GM18868 (cell line): ENCODE data around the gene PLCB4.

Source experiments
- ATAC-seq: cut with Tn5 transposase; IDR thresholded peaks from one replicate; pipeline ENCODE4 v1.9.1; 2021; ENCODE audit warnings: mild to moderate bottlenecking, moderate library complexity; ENCODE audit not compliant: unreplicated experiment

Gene PLCB4

DNA sequence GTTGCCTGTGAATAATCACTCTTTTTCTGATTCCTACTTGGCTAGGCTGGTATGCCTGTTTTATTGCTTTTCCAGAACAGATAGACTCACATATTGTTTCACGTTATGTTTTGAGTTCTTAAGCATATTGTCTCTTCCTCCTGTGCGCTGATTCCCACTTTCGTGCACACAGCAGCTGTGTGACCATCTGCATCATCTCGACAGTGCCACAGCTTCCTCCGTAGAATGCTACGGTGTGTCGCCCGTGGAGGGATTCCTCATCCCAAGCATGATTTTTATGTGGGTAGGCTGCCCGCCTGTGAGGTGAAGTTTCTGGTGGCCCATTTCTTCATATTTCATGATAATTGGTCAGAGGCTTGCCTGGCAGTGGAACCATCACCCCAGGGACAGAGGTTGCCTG is 31.8 kb downstream of the PLCB4 start:
- no peak for ATAC-seq

DNA sequence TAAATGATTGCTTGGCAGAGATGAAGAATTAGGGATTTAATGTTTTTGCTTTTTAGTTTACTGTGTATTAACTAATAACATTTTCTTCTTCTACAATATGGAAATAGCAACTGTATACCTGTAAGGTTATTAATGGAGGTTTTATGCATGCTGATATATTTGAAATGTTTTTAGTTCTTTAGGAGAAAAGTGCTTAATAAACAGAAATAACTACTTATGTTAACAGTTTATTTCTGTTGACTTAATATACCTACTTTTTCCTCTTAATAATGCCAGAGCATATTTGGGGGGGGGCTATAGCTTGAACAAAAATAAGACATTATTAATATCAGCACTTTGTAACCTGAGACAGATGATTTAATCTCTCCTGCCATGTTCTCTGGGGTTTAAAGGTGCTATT is 33.6 kb downstream of the PLCB4 start:
- no peak for ATAC-seq

DNA sequence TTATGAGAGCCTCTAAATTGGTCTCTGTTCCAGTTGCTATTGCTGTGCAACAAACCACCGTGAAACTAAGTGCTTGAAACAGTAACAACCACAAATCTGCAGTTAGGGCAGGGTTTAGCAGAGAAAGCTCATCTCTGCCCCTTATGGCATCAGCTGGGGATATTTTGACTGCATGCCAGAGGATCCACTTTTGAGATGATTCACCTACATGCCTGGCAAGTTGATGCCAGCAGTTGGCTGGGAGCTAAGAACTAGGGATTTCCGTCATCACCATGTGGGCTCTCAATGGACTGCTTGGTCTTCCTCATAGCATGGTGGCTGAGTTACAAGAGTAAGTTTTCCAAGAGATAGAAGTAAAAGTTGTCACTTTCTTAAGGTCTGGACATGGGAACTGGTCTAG is 35.1 kb downstream of the PLCB4 start:
- ATAC-seq = no peak

DNA sequence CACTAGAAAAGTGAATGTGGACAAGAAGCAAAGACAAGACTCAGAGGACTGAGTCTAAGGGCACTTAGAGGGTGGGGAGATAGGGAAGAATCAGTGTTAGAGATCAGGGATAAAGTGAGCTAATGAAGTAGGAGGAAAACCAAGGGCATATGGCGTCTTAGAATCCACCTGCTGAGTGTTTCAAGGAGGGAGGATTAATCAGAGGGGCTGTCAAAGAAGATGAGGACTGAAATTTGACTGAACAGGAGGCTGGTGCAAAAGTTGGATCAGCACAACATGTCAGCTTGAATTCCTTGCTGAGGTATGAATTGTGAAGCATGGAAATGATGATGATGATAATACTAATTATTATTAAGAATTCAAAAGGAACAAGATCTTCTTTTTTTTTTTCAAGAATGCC is 39.4 kb downstream of the PLCB4 start:
- ATAC-seq = no peak

DNA sequence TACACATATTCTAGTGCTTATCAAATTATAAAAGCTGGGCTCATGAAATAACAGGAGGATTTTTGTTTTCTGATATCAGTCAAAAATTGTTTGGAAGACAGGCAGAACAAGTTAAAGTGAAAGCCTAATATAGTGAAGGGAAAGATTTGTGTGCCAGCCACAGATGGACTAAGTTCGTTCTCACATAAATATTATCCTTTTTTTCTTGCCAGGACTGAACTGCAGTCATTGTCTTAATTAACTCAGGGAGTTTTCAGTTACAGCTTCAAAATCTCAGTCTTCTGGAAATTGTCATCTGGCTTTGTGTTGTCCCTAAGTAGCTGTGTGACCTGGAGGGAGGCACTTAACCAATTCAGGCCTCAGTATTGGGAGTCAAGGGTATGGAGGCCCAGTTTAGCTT is 40.7 kb downstream of the PLCB4 start:
- no peak for ATAC-seq

DNA sequence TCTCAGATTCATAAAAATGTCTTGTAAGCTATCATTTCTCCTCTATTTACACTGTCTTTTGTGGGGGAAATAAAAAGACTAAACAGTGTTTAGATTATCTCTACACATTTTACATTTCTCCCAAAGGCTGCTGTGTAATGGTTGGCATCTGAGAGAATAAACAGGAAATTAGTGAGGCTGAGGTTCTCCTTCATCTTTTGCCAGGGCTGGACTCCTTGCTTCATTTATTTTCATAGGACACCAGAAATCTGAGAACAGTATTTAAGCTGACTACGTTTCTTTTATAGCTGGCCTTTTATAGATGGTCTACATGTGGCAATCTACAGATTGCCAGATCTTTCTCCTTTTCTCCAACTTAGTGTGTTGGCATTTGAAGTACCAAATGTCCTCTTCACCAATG is 41.5 kb downstream of the PLCB4 start:
- ATAC-seq = no peak

DNA sequence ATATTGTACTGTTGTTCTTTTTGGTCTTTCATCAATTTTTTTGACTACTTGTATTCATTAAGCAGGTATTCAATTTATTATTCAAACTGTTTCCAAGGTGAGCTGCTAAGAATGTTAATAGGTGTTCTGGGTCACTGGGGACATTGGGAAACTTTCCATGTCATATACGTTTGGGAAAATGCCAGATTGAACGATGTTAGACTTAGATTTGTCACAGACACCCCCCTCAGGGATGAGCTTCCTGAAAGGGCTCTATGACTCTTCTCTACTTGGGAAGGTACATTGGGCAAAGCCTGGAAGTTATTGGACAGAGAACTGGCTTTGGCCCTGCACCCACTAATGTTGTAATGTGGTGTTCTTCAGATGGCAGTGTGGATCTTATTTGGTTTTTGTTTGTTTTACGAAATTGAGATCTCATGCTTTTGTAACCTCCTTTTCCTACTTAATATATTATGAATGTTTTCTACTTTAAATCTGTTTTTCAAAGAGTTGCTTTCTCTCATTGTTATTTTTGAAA is 42.1 kb downstream of the PLCB4 start:
- ATAC-seq = no peak

DNA sequence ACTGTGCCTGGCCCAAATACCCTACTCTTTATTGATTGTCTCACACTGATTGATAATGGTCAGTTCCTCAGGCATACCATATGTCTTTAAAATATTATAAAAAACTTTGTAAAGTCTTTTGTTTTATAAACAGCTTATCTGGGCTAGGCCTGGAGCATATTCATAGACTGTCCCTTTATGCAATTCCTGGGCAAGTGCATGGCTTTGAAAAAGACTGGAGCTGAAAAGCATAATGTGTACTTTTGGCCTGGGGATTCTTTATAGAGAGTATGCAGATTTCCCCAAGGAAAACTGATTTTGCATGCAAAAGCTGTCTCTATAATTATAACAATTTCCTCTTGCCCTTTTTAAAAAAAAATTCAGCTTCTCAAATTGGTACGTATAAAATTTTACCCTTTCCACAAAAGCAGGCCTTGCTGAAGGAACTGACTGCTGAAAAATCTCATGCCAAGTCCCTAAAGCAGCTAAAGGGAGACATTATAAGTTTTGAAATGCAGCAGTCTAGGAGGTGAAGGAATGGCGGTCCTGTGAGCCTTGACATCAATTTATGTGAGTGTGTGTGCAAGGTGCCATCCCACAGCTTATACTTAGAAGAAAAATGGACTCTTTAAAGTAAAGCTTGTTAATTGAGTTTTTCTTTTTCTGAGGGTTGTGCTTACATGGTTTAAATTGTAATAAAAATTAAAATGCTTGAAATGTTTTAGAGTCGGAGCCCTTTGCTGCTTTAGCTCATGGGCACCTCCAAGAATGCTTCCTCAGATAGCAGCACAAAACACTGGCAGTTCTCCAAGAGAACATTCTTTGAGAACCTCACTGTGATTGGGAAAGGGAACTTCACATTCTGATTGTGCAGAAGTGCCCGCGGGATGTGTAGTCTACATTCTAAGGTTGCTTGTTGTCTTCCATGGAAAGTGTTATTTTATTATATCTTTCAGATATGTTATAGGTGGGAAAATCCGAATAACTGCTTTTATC is 43.9 kb downstream of the PLCB4 start:
- no peak for ATAC-seq

DNA sequence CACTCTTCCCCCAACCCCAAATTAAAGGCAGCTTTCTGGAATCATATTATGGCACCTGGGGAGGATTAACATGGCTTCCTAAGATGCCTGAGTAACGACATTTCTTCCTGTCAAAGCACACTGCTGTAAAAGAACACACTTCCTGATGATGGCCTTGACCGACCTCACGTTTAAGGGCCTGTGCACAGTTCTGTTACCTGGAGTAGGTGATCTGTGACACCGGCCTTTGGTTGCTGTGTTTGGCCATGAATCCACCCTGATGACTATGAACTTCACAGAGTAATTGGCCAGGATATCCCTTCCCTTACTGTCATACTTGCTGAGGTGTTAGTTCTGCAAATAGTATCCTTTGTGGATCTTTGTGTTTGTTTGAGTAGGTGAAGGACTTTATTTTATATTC is 45.8 kb downstream of the PLCB4 start:
- ATAC-seq = no peak

DNA sequence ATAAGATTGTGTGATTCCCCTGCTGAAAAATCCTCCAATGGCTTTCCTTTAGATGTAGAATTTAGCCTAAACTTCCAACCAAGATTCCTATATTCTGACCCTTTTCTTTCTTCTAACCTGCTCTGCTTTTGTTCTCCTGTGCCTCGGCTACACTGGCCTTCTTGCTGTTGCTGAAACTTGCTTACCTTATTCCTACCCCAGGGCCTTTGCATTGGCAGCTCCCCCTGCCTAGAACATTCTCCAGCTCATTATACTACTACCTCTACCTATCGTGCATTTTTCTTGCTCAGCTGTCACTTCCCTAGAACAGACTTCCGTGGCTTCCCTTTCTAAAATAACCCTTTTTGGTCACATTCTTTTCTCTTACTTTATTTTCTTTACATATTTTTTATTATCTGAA is 48.7 kb downstream of the PLCB4 start:
- ATAC-seq = no peak

DNA sequence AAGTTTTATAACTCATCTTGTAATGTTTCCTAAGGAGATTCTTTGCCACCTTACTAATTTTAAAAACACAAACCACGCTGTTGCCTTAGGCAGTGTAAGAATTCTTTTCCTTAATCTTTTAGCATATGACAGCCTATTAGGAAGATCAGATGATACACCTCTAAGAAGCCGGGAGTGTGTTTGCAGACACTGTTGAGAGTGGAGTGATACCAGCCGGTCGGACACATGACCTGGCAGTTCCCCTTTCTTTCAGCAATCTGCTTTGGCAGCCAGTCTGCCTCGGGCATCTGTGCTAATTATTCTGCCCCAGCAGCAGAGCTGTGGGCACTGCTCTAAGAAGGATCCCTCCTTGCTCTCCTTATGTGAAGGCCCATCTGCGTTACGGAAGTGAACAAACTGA is 50.9 kb downstream of the PLCB4 start:
- no peak for ATAC-seq

DNA sequence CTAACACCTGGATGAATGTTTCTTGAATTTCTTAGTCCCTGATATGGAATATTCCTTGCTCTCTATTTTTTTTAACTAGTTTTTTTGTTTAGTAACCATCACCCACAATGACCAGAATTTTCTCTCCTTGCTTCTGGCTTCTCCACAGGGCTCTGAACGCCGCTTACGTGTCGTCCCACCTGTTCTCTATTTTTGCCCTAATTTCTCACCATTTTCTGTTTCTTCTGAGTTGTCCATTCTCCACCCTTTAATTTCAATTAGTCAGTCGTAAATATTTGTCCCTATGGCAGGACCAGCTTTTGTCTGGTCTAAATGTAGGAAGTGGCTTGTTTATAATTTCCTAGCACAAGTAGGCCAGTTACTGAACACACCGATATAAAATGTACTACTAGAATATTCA is 52.3 kb downstream of the PLCB4 start:
- ATAC-seq = no peak

DNA sequence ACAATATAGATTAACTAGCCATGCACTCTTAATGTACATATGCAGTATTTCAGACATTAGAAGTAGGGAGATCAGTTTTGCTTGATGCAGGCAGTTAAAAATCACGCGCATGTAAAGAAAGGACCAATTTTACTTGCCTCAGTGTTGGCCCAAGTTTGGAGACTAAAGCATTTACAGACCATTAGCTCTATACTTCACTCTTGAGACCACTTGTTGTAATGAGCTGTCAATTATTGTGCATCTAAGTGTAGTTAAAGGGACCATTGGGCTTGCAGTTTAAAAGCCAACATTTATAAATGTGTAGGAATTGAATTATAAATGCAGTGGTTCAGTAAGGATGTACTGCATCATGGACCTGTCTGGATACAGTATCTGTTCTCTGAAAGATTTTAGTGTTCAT is 53.7 kb downstream of the PLCB4 start:
- ATAC-seq = no peak

DNA sequence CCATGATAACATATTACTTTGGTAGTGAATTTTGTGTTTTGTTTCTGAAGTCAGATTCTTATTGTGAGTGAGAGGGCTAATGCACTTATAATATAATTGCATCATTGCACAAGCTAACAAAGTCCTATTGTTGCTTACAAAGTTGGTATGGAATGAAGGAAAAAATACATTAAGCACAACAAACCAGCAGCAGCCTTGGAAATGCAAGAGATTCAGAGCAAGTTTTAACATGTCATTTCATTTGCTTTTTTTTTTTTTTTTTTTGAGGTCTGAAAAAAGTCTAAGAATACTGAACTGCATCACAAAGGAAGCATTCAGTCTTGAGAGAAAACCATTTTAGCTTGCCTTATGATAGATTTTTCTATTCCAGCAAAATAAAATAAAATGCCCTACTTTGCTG is 57.6 kb downstream of the PLCB4 start:
- no peak for ATAC-seq

DNA sequence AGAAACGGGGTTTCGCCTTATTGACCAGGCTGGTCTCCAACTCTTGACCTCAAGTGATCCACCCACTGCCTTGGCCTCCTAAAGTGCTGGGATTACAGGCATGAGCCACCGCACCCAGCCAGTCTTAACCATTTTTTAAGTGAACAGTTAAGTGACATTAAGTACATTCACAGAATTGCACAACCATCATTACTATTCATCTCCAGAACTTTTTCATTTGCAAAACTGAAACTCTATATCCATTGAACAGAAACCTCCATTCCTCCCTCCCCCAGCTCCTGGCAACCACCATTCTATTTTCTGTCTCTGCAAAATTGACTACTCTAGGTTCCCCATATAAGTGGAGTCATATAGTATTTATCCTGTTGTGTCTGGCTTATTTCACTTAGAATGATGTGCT is 59.7 kb downstream of the PLCB4 start:
- ATAC-seq = no peak

DNA sequence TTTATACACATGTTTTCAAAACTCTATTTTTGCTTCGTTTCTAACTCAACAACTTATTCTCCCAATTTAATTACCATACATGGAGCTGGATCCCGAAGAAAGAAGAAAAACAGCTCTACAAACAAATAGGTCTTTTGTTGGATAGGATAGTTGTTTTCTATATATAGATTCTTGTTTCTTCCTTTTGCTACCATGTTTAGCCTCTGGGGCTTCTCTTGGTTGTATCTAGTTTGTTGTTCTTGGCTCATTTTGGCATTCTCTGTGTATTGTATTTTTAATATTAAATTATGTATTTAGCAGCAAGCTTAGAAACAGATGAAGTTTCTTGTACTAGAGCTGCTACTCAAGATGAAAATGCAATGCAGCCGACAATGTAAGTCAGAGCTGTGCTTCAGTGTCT is 60.9 kb downstream of the PLCB4 start:
- no peak for ATAC-seq

DNA sequence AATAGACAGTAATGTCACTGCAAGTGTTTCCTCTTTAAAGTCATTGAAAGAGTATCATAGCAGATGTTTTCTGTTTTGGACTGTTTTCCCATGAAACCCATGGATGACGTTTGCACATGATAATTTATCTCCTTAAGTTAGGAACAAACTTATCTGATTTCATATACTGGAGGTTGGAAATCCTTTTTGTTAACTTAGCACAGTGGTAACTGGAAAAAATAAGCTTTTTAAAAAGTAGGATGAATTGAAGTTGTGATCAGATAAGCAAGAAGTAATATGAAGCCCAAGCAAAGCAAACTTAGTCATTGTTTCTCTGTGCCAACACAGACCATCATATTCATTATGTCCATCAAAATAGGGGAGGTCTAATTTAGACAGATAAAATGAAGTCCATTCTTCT is 61.6 kb downstream of the PLCB4 start:
- no peak for ATAC-seq

DNA sequence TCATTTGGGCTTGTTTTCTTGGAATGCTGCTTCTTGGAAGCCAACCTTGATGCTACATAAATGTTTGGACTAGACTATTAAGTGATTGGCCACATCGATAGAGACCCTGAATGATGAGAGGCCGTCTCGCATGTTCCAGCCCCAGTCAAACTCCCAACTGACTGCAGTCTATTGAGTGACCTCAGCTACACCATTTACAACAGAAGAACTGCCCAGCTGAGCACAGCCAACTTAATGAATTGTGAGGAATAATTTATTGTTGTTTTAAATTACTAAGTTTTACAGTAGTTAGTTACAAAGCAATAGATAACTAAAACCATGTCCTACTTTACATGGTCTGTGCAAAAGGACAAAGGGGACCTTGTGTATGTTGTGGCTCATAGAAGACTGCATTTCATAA is 63.0 kb downstream of the PLCB4 start:
- ATAC-seq = no peak

DNA sequence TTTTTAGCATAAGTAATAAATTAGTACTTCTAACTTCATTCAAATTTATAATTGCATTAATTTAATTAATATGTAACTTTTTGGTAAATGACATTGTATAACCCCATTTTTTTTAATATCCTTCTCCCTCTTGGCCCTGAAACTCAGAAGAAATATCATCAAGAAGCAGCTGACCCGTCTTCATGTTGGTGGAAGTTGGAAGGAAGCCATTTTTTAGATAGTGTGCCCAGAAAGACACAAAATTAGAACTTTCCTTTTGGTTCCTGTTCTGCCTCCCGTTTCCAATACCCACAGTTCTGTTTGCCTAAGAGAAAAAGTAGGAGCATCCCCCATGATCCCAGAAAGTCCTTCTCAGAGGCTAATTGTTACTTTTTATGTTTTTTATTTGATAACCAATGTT is 65.5 kb downstream of the PLCB4 start:
- ATAC-seq = no peak

DNA sequence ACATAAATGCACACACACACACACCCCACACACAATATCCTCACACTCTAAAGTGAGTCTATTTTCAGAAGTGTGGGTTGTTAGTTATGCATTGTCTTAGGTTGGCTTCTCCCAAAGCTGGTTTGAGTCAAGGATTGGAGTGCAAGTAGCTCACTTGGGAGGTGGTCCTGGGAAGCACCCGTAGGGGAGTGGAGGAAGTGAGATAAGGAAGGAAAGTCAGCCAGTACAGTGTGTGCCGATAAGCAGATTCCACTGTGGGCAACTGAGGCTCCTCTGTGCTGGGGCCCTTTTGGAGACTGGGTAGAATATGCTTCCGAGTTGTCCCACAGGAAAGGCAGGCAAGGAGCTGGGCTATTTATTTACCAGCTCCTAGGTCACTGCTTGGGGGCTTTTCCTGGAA is 67.2 kb downstream of the PLCB4 start:
- no peak for ATAC-seq

DNA sequence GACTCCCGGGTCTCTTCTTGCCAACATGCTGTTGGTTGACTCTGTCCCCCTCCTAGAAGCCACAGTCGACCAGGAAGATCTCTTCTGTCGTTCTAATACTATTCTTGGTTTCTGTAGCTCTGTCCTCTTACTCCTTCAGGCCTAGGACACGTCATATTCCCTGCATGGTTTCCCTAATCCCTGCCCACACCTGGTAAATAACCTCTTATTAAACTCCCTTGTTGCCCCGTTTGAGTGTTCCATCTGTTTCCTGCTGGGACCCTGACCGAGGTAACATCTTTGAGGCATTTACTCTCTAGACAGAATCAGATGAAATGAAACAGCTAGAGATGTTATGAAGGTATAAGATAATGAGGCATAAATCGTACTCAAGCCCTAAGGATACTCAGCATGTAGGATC is 68.1 kb downstream of the PLCB4 start:
- ATAC-seq = no peak

DNA sequence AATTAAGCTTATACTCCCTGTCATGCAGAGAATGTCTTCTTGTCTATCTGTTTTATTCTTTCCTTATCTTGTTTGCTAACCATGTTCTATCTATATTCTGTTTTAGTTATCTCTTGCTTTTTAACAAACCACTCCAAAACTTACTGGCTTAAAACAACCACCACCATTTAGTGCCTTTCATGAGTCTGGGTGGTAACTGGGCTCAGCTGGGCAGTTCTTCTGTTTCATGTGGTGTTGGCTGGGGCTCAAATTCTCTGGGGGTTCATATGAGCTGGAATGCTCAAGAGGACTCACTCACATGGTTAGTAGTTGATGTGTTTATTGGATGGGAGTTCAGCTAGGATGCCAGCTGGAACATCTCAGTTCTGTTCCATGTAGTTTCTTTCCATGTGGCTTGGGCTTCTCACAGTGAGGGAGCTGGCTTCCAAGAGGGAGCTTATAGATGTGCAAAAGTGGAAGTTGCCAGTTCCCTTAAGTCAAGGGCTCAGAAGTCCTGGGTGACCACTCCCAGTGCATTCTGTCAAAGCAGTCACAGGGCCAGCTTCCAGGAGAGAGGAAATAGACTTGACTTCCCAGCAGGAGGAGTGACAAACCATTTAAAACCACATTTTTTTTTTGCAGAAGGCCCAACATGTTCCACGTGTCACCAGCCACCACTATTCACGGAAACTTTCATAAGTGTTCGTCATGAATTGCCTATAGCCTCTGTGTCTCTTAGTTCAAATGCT is 70.4 kb downstream of the PLCB4 start:
- ATAC-seq = no peak
